Thyroid gland (tissue), 4 donors: ENCODE measurements around the gene ZFAND3.

Source experiments
- CTCF ChIP-seq, 6 experiments: fragments of 200-600 bp in 3 of 6; fragments of 450-650 bp in 3 of 6; sonication (generic) in 3 of 6; IDR thresholded peaks; one replicate each; pipeline ENCODE4 v1.5.1; 2016 to 2019; ENCODE audit warnings: antibody characterized with exemption in 6 of 6, mild to moderate bottlenecking in 2 of 6, inconsistent platforms in 1 of 6, moderate library complexity in 1 of 6
- POLR2A ChIP-seq, 2 donors: fragments of 450-650 bp; IDR thresholded peaks; one replicate each; pipeline ENCODE4 v1.6.1; 2017; ENCODE audit warnings: antibody characterized with exemption in 2 of 2, mild to moderate bottlenecking in 2 of 2, moderate library complexity in 1 of 2

DNA sequence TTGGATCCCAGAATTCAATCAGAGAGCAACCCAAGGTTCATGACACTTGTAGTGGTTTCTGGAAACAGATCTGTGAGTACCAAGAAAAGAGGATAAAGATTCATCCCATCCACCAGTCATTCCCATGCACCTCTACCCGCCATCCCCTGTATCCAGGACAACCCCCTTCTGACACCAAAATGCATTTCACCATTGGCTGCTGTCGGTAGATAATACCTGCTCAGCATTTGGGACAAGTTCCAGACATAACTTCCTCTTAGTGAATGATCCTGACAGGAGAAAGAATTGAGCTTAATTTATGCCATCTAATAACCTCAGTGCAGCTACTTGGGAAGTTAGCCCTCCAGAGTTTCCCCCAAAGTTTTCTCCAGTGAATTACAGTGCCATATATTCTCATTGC, 329.1 kb downstream of the ZFAND3 start:
- TF ChIP-seq CTCF (IDR thresholded peaks at IDR 0.05) (no peak), POLR2A (IDR thresholded peaks at IDR 0.05) (no peak)
